ENCODE measurements around the gene PARVG. TPM values are rescaled to one million over a fixed set of nuclear protein-coding genes. Genes with fewer than 3 reads are reported as not detected.

PARVG gene, protein sequence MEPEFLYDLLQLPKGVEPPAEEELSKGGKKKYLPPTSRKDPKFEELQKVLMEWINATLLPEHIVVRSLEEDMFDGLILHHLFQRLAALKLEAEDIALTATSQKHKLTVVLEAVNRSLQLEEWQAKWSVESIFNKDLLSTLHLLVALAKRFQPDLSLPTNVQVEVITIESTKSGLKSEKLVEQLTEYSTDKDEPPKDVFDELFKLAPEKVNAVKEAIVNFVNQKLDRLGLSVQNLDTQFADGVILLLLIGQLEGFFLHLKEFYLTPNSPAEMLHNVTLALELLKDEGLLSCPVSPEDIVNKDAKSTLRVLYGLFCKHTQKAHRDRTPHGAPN
- 0.47 TPM for total RNA-seq

DNA sequence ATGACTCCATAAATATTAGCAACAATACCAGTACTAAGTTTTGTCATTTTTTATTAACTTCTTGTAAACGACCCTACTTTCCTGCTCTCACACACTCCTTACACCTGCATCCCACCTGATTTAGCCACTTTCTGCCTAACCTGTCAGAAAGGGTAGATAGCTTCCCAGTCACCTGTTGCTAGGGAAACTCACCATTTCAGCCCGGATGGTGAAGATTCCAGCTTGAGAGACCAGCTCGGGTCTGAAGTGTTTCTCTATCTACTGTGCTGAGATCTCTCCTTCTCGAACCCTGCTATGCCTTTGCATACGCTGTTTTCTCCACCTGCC lies at the start of gene PARVG:
PARVG (plus strand) TSS at position 220 of the 327 bp plus-strand sequence. CDS start 2,405 bp downstream, outside the sequence.
- no peak for DNase-seq

DNA sequence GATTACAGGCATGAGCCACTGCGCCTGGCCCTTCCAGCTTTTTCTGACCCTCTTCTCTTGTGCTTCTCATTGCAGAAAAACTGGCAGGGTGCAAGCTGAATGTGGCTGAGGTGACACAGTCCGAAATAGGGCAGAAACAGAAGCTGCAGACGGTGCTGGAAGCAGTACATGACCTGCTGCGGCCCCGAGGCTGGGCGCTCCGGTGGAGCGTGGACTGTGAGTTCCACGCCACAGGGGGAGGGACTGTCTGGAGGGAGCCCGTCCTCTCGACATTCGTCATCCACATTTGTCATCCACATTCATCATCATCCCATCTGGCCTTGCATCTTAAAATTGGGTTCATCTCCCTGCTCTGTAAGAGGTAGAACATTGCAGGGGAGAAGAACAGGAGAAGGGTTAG lies 49.3 kb upstream of the PARVG start:
- DNase-seq, result no peak

DNA sequence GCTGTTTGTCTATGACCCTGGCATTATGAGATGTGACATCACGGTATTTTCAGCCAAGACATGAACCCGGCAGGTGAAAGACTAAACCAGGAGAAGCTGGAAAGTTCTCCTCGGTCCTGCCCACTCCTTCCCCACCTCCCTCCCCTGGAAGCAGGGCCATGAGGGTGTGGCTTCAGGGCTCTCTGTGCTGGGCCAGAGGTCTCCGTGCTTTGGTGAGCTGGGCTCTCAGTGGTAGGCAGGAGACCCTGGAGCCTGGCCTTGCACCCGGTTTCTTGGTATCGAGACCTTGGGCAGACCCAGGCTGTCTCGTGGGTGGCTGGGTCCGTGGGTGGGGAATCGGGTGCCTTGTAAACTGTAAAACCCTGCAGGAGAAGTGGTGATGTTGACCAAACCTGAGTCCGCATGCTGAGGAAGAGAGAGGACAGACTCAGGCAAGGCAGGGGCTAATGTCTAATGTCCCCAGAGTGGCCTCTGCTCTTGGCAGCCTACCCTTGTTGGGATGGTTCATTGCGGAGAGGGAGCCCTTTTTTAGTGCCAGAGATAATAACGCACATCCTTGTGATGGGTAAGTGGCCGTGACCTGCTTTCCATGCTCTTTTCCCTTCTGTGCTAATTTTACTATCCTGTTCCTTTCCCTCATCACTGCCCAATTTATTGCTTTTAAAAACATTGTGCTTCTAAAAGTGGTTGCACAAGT lies 48.6 kb upstream of the PARVG start:
- DNase-seq, result no peak

DNA sequence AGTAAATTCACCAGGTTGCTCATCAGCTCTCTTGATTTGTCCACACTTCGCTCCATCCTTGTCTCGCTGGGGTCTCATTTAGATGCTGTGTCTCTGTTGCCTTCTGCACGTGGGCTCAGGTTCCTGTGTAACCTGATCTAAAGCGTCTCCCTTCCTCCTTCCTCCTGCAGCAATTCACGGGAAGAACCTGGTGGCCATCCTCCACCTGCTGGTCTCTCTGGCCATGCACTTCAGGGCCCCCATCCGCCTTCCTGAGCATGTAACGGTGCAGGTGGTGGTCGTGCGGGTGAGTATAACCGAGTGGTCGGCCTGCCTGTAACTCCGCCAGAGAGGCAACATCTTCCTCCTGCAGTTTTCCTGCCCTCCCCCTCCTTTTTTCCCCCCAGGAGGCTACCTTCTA lies 48.0 kb upstream of the PARVG start:
- DNase-seq, result no peak

DNA sequence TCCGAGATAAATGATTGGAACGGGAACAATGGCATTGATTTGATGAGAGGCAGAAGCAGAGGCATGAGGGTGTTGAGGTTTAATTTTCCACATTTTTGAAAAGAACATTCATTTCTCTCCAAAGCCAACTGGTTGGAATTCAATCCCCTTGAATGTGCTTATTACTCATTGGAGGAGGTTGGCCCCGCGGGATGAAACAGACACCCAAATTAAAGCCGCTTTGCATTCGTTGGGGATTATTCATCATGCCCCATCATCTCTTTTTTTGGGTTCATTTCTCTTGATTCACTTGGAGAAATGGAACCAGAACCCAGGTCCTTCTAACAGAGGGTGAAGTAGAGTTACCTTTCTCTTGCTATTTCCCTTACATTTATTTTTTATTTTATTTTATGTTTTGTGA lies 47.6 kb upstream of the PARVG start:
- DNase-seq, result no peak

DNA sequence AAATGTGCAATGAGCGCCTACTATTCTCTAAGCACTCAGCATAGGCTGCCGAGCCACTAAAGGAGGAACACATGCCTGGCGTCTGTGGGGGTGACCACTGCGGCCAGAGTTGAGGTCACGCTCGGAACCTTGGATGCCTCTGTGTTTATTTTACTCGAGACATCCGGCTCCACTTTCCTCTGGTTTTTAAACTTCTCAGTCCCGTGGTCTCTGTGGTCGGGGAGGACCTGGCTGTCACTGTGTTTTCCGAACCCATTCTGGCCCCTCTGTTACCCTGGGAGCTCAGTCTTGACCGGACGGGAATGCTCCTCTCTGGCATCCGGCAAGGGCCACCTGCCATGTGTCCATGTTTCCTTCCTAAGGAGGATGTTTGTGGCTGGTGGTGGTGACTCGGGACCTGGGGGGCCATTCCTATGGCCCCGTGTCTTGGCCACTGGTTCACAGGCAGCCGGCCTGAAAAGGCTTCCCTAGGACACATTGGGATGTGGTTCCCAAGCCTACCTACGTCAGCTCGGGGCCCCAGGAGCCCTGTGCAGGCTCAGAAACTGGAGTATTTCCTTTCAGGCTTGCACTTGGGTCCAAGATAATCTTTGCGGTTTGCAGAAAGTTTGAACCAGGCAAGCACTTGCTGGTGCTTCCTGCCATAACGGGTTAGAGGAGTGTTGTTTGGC lies 46.7 kb upstream of the PARVG start:
- DNase-seq, result no peak

DNA sequence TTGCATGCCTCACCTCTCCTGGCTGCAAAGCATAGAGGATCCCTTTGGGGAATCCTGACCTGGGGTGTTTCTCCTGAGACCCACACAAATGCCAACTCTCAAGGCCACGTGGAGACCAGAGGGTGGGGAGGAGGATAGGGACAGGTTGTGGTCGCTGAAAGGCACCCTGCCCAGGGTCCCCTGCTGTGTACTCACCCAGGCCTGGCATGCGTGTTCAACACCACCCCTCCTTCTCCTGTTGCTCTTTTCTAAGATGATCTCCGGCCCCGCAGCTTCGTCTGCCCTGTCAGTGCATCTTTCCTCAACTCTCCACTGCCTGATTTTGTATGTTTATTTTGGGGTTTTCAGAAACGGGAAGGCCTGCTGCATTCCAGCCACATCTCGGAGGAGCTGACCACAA lies 44.6 kb upstream of the PARVG start:
- no peak for DNase-seq

DNA sequence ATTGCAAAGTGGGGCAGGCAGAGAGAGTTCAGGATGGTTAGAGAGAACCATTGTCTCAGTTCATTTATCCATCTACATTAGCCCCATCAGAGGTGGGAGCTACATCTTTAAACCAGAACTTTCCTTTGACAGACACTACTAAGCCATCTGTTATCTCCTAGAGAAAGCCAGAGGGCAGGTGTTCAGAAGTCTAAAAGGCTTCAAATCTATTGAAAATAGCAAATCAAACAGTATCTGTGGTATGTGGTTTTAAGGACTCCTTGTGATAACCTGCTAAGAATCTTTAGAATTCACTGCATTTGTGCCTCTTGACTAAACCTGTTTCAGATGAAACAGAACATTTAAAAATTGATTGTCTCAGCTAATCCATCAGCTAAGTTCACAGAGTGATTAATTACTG lies 43.9 kb upstream of the PARVG start:
- DNase-seq, result no peak

DNA sequence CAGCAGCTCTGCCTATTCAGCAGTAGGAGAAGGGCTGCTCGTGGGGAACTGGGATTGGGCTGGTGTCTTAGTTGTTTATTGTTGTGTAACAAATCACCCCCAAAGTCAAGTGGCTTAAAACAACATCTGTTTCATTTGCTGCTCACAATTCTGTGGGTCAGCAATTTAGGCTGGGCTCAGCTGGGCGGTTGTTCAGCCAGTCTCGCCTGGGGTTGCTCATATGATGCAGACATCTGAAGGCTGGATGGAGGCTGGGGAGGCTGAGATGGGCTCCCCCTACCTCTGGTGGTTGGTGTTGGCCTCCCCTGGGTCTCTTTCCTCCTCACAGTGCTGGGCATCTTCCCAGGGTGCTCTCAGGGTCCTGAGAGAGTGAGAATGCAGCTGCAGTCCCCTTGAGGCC lies 43.3 kb upstream of the PARVG start:
- no peak for DNase-seq

DNA sequence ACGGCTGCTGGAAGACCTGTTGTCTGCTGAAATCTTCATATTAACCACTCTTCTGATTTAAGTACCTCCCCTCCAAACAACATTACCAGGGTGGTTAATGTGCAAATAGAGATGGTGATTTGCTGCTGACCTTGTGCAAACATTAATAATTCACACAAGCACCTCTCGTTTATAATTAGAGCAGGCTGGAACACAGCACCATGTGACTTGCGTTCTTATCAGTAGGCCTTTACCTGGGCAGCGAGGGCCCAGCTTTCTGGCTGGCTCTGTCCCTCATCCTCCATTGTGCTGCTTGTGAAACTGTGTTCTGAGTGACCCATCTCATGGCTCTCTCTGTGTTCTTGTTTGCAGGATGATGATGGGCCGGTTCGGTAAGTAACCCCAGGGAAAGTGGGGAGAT lies 41.0 kb upstream of the PARVG start:
- DNase-seq, result no peak

DNA sequence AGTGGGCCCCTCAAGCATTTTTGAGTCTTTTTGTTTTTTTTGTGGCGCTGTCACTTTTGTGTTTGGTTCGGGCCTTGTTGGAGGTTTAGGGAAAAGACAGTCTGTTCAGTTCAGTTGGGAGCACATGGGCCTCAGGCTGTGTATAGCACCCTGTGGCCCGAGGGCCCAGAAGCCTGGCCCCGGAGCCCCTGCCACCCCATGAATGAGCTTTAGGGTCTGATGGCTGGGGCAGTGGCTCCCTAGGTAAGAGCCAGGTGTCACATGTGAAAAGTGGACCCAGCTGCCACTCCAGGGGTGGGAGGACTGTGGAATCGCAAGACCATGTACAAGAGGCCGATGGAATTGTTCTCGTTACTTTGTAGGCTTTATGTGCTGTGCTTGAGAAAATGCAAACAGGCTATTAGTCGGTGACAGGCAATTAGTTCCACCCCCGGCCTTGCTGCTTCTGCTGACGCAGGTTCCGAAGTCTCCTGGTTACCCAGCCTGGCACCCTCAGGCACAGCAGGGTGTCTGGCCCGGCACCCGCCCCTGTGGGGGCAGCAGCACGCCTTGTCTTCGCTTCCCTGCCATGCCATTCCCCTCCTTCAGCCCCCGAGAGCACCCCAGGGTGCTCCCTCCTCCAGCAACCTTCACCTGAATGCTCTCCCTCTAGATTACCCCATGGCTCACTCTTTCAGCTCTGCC lies 38.2 kb upstream of the PARVG start:
- DNase-seq, result no peak

DNA sequence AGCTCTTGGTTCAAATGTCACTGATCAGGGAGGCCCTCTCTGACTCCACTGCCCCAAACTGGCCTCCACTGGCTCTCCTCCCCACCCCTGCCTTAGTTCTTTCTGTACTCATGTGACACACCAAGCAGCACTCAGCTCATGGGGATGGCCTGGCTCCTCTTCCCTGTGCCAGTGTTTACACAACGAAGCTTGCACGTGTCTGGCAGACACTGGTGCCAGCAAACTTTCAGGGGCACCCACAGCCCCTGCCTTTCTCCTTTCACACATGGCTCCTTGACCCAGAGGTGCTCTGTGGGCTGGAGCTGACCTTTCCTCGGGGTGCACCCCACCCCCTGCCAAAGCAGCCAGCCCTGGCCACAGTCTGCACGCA lies 37.6 kb upstream of the PARVG start:
- DNase-seq, result no peak

DNA sequence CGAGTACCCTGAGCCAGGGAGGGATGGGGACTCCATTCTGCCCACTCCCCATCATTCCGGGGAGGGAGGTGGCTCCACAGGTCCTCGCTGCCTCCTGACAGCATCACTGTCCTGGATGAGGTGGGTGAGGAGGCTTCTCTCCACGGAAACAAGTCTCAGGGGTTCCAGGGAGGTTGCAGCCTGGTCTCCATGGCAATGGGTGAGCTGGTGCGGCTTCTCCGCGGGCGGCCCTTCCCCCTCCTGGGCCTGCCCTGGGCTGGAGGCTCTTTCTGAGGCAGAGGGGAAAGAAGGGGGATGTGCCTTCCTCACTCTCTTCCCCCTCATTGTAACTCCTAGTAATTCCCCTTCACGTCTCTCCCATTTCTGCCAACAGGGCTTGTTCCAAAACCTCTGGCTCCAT lies 37.1 kb upstream of the PARVG start:
- no peak for DNase-seq

DNA sequence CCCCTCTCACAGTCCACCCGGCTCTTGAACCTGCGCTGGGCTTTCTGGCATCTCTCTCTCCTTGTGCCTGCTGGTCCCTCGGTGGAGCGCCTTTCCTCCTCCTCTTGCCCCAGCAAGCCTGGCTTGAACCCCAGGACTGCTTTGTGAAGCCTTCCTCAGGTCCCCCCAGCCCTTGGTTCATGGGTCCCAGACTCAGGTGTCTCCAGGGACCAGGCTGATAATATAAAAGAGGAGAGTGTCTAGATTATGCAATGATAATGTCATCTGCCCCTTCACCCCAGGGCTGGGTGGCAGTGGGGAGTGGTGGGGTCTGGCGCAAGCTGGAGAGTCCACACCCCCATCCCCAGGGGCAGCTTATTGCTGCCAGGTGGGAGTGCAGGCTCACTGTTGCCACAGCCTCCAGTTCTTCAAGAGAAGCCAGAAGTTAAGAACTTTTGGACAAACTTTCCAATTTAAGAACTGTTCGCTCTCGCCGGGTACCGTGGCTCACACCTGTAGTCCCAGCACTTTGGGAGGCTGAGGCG lies 36.6 kb upstream of the PARVG start:
- DNase-seq, result no peak

DNA sequence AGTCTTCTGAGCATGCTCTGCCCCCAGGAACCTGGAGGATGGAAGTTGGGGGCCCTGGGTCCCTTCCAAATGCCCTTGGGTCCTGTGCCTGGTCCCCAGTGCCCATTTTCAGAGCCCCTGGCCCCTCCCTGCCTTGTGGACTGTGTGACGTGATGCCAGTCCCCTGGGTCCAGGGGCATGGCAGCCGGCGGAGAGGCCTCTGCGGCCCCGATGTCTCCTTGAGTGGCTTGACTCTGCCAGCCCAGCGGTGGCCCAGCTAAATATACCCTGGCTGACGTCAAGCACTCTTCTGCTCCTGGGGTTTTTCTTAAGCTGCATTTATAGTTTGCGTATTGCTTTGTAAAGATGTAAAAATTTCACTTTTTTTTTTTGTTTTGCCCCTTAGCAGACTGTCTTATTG lies 35.2 kb upstream of the PARVG start:
- DNase-seq, result no peak

DNA sequence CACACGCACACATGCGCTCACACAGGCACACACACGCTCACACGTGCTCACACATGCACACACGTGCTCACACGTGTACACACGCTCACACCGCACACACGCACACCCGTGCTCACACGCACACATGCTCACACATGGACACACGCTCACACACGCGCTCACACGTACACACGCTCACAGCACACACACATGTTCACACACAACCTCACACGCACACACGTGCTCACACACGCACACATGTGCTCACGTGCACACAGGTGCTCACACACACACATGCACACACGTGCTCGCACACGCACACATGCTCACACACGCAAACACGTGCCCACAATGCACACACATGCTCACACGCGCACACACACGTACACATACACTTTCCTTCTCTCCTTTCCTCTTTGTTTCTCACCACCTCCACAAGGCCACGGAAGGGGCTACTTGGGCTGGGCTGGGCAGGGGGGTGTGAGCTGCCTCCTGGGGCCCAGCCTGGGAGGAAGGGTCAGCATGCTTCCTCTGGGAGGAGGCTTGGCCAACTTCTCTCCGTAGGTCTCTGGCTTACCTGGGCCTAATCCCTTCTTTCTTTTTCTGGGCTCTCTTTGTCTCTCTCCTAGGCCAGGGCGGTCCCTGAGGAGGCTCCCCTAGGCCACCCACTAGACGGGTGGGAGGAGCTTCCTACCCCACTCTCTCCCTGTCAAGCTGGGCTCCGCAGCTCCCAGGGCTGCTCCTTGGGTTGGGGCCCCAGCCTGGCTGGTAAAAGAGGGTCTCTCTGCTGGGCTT lies 34.5 kb upstream of the PARVG start:
- no peak for DNase-seq

DNA sequence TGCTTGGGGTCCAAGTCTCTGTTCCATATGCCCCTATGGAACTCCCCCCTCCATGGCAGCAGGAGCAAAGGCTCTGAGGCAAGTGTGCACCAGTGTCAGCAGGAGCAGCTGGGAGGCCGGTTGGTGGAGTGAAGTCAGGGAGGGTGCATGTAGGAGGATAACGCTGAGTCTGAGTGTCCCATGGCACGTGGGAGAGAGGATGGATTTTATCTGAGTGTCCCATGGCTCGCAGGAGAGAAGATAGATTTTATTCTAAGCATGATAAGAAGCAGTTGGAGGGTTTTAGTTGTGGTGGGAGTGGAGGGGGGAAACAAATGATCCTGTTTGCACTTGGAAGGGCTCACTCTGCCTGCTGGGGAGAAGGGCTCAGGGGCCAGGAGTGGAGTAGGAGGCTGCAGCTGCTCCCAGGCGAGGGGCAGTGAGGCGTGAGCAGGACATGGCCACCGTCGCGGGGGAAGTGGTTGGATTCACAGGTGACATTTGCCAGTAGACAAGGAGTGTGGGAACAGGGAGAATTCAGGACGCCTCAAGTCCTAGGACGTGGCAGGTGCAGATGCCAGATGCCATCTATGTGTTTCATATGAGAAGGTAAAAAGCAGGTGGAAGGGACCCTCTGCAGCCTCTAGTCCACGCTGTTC lies 33.6 kb upstream of the PARVG start:
- DNase-seq, result no peak

DNA sequence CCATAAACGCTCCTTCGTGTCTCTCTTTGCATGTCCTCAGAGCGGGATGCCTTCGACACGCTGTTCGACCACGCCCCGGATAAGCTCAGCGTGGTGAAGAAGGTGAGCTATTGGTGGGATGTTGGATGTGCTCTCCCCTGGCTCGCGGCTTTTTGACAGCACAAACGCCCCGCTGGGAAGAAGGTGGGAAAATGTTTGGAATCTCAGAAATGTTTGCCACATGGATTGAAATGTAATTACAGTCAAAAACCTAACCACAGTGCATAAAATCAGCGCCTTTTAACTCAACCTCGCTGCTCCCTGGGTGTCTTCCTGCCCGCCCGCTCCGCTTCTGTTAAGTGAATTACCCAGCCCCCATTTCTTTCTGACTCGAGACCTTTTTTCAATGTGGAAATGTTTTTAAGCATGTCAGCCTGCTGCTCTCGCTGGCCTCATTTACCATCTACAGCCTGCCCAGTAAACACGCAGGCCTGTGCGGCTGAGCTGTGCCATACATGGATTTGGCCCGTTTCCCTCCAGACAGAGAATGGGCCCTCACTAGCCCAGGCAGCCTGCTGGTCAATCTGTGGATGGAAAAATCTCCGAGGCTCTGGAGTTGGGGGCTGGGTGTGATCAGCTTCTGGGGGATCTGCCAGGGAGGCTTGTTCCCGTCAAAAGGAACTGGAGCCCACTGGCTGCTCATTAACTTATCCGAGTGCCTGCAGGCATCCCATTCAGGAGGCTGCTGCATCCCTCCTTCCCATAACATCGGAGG lies 32.7 kb upstream of the PARVG start:
- DNase-seq, result no peak

DNA sequence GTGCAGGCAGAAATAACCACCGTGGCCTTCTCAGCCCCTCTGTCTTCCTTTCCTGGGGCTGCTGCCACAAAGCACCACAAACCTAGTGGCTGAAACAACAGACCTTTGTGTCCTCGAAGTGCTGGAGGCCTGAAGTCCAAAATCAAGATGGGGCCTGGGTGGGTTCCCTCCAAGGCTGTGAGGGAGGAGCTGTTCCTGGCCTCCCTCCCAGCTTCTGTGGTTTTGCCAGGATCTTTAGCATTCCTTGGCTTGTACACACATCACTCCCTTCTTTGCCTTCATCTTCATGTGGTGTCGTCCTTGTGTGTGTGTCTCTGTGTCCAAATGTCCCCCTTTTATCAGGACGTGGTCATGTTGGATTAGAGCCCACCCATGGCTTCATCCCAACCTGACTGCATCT lies 29.0 kb upstream of the PARVG start:
- no peak for DNase-seq

DNA sequence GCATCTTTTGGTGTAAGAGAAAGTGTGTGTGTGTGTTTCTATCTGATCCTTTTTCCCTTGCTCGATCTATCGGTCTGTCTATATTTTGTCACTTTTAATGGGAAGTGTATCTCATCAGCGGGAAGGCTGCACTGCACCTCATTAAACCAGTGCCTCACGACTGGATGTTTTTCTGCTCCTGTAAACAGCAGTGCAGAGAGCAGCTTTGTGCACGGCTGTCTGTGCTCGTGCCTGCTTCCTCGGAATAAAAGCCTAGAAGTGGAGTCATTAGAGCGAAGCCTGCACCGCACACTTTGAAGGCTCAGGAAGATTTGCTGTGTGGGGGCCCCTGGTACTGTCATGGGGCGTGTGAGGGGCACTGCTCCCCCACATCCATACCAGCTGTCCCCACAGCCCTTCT lies 27.0 kb upstream of the PARVG start:
- no peak for DNase-seq

DNA sequence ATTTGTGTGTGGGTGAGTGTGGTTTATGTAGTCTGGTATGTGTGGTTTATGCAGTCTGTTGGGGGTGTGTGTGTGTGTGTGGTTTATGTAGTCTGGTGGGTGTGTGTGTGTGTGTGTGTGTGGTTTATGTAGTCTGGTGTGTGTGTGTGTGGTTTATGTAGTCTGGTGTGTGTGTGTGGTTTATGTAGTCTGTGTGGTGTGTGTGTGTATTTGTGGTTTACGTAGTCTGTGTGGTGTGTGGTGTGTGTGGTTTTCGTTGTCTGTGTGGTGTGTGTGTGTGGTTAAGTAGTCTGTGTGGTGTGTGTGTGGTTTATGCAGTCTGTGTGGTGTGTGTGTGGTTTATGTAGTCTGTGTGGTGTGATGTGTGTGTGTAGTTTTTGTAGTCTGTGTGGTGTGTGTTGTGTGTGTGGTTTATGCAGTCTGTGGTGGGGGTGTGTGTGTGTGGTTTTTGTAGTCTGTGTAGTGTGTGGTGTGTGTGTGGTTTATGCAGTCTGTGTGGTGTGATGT lies 26.2 kb upstream of the PARVG start:
- DNase-seq, result no peak

Data from occipital lobe (tissue), 2 donors.